T-cell (primary cell): ENCODE measurements around the gene DSCAML1. TPM values are rescaled to one million over a fixed set of nuclear protein-coding genes. Genes with fewer than 3 reads are reported as not detected.
"Not testable (repeated sequence)": the region's sequence is repeated elsewhere in the genome, so short reads cannot be mapped to it uniquely, and the experiment has no call there.

ENCODE experiments used
- ATAC-seq, 4 experiments: fragments of 200-7000 bp in 3 of 4; fragments of 150-1000 bp in 1 of 4; cut with Tn5 transposase; replicated peaks in 1 of 4; 1 replicate in 3 of 4; 2 replicates in 1 of 4; pipeline ENCODE4 v1.10.0; 2021; ENCODE audit warnings: moderate library complexity in 3 of 4, mild to moderate bottlenecking in 2 of 4, moderate number of reproducible peaks in 1 of 4
- CTCF ChIA-PET, 2 donors: fragments of 300-600 bp; sonication (Branson Sonifier 250); formaldehyde crosslinking; loops; one replicate each; lab custom pipeline; 2022; ENCODE audit warnings: antibody characterized with exemption in 2 of 2; lab: Charles Lee
- POLR2A ChIA-PET, 2 donors: fragments of 300-600 bp; sonication (Branson Sonifier 250); formaldehyde crosslinking; loops; one replicate each; lab custom pipeline; 2022; ENCODE audit warnings: antibody characterized with exemption in 2 of 2; lab: Charles Lee
- DNase-seq, 35 experiments: peaks; one replicate each; pipeline versions ENCODE4 v3.0.0 to v3.0.0-alpha.2; 2013 to 2023
- H3K27ac ChIP-seq: one replicate; pipeline ENCODE4 v1.5.1; 2013; ENCODE audit warnings: low read length
- H3K27me3 ChIP-seq, 2 experiments: replicated peaks in 1 of 2; 1 replicate in 1 of 2; 2 replicates in 1 of 2; pipeline versions ENCODE4 v1.6.1 to v1.7.0; 2013; ENCODE audit warnings: low read length in 1 of 2, mixed read lengths in 1 of 2; ENCODE audit not compliant: control insufficient read depth in 2 of 2, insufficient read depth in 2 of 2; ENCODE audit errors: extremely low read depth in 1 of 2
- H3K36me3 ChIP-seq, 2 donors: 1 replicate in 1 of 2; 2 replicates in 1 of 2; pipeline versions ENCODE4 v1.6.1 to v1.7.0; 2013; ENCODE audit warnings: low read length in 1 of 2; ENCODE audit not compliant: control insufficient read depth in 2 of 2, insufficient read depth in 1 of 2; ENCODE audit errors: extremely low read depth in 1 of 2
- H3K4me1 ChIP-seq, 2 experiments: 1 replicate in 1 of 2; 2 replicates in 1 of 2; pipeline versions ENCODE4 v1.6.1 to v1.7.0; 2013; ENCODE audit warnings: low read length in 2 of 2, mixed read lengths in 1 of 2; ENCODE audit not compliant: insufficient read depth in 2 of 2, control insufficient read depth in 1 of 2; ENCODE audit errors: extremely low read depth in 1 of 2
- H3K4me3 ChIP-seq, 2 donors: 1 replicate in 1 of 2; 2 replicates in 1 of 2; pipeline versions ENCODE4 v1.5.1 to v1.7.0; 2013; ENCODE audit warnings: mild to moderate bottlenecking in 2 of 2, low read length in 1 of 2, moderate library complexity in 1 of 2; ENCODE audit not compliant: control insufficient read depth in 1 of 2; ENCODE audit errors: extremely low read depth in 1 of 2
- H3K9me3 ChIP-seq: 2 replicates; pipeline ENCODE4 v1.7.0; 2013
- H3K27ac Mint-ChIP-seq, 2 donors: one replicate each; pipeline ENCODE4 v1.8.0; 2020 to 2021; ENCODE audit warnings: mild to moderate bottlenecking in 2 of 2, mixed read lengths in 2 of 2
- H3K27me3 Mint-ChIP-seq, 2 donors: one replicate each; pipeline ENCODE4 v1.8.0; 2021 to 2022; ENCODE audit warnings: mixed read lengths in 2 of 2
- H3K36me3 Mint-ChIP-seq: one replicate; pipeline ENCODE4 v1.8.0; 2021; ENCODE audit warnings: mixed read lengths
- H3K4me1 Mint-ChIP-seq, 3 donors: one replicate each; pipeline ENCODE4 v1.8.0; 2020 to 2022; ENCODE audit warnings: mixed read lengths in 3 of 3, mild to moderate bottlenecking in 1 of 3
- H3K4me3 Mint-ChIP-seq, 3 donors: one replicate each; pipeline ENCODE4 v1.8.0; 2020 to 2022; ENCODE audit warnings: mild to moderate bottlenecking in 3 of 3, mixed read lengths in 3 of 3, moderate library complexity in 3 of 3
- H3K9me3 Mint-ChIP-seq, 3 donors: one replicate each; pipeline ENCODE4 v1.8.0; 2020 to 2022; ENCODE audit warnings: mixed read lengths in 3 of 3
- WGBS: methylation state at CpG from one replicate; pipeline ENCODE4 v1.1.5; 2013; ENCODE audit warnings: missing lambda C conversion rate; ENCODE audit not compliant: insufficient coverage; 5-methylcytosine and 5-hydroxymethylcytosine counted together
- total RNA-seq, 35 experiments: library from RNA in 6 of 35; stranded (reverse) in 6 of 35; fragments of 120-200 nt in 1 of 35; gene quantifications; one replicate each; pipeline versions ENCODE4 v1.2.1 to v1.2.4 and lab custom pipeline; 2013 to 2026

DSCAML1 gene
- total RNA-seq, 5 donors from 2014 or later (not counting 1 experiment from before 2014, with no cell fraction given), result 0.15 to 2.4 (median 0.96) TPM

GRCh38 chr11:117408356-117408755 is 388.7 kb downstream of the DSCAML1 start:
- Histone ChIP-seq H3K27ac (no peak overlapping the region), H3K9me3 (no peaks in the 10 kb centered on the region), H3K4me3 (no peak overlapping the region), H3K36me3 (peaks cover 21 to 25% of the 10 kb centered on the region in 2 donors), H3K4me1 (no peaks in the 10 kb centered on the region), H3K27me3 (no peaks in the 10 kb centered on the region)
- H3K36me3 Mint-ChIP-seq, result peaks cover 79% of the 10 kb centered on the region
- H3K27ac Mint-ChIP-seq, result no peak overlapping the region
- ATAC-seq (no peak), DNase-seq (no peak)
- ChIA-PET POLR2A (no interaction called here), CTCF (no interaction called here)
- no peaks in the 10 kb centered on the region for H3K4me1 Mint-ChIP-seq
- H3K27me3 Mint-ChIP-seq, result no peaks in the 10 kb centered on the region
- WGBS, result no CpG with 5 or more reads among the region's 3 CpGs
- H3K9me3 Mint-ChIP-seq, result peaks cover 6 to 12% (median 9%) of the 10 kb centered on the region in 3 donors
- no peak overlapping the region for H3K4me3 Mint-ChIP-seq

- CTCF ChIA-PET, result no interaction called here
- H3K36me3 ChIP-seq, result peaks cover 21 to 25% of the 10 kb centered on the region in 2 donors
- WGBS, result 100% methylated on average over 3 of the region's 6 CpGs
- Mint-ChIP-seq H3K4me3 (no peak overlapping the region), H3K4me1 (peaks cover 0 to 7% (median 0%) of the 10 kb centered on the region in 3 donors), H3K27me3 (no peaks in the 10 kb centered on the region), H3K9me3 (peaks cover 9 to 13% (median 12%) of the 10 kb centered on the region in 3 donors), H3K27ac (no peak overlapping the region), H3K36me3 (peaks cover 84% of the 10 kb centered on the region)
- no peak for ATAC-seq
- no peaks in the 10 kb centered on the region for H3K9me3 ChIP-seq
- no peaks in the 10 kb centered on the region for H3K4me1 ChIP-seq
- no peak overlapping the region for H3K4me3 ChIP-seq
- POLR2A ChIA-PET, result no interaction called here
- no peaks in the 10 kb centered on the region for H3K27me3 ChIP-seq
- no peak for DNase-seq
- H3K27ac ChIP-seq, result no peak overlapping the region
These were observed 390.0 kb downstream of the DSCAML1 start for GRCh38 chr11:117407016-117407415.

- H3K4me3 ChIP-seq, DNase-seq, ATAC-seq, H3K27me3 Mint-ChIP-seq, H3K27me3 ChIP-seq, H3K4me1 ChIP-seq, H3K4me1 Mint-ChIP-seq, H3K27ac Mint-ChIP-seq, POLR2A ChIA-PET, CTCF ChIA-PET, H3K9me3 ChIP-seq, H3K27ac ChIP-seq, H3K4me3 Mint-ChIP-seq: not testable (repeated sequence)
- H3K36me3 ChIP-seq, result peaks cover 18 to 25% of the 10 kb centered on the region in 2 donors
- peaks cover 85% of the 10 kb centered on the region for H3K36me3 Mint-ChIP-seq
- H3K9me3 Mint-ChIP-seq, result peaks cover 9 to 13% (median 12%) of the 10 kb centered on the region in 3 donors
- no CpG with 5 or more reads among the region's 2 CpGs for WGBS
These were observed 391.1 kb downstream of the DSCAML1 start for GRCh38 chr11:117405898-117406297.

GRCh38 chr11:117399100-117399840 is 397.7 kb downstream of the DSCAML1 start:
- DNase-seq, H3K27me3 Mint-ChIP-seq, H3K9me3 ChIP-seq, H3K27ac Mint-ChIP-seq, H3K27ac ChIP-seq, H3K4me3 ChIP-seq, H3K27me3 ChIP-seq, ATAC-seq, H3K9me3 Mint-ChIP-seq, CTCF ChIA-PET, H3K4me3 Mint-ChIP-seq, H3K4me1 ChIP-seq, POLR2A ChIA-PET: not testable (repeated sequence)
- H3K36me3 Mint-ChIP-seq, result peaks cover 91% of the 10 kb centered on the region
- H3K36me3 ChIP-seq, result peaks cover 22 to 35% of the 10 kb centered on the region in 2 donors
- peaks cover 0 to 14% (median 9%) of the 10 kb centered on the region in 3 donors for H3K4me1 Mint-ChIP-seq
- WGBS, result no CpG with 5 or more reads among the region's 2 CpGs

GRCh38 chr11:117398618-117399017 is 398.4 kb downstream of the DSCAML1 start:
- H3K27me3 ChIP-seq, H3K9me3 Mint-ChIP-seq, POLR2A ChIA-PET, H3K27ac Mint-ChIP-seq, H3K4me3 ChIP-seq, H3K4me1 ChIP-seq, ATAC-seq, H3K27ac ChIP-seq, CTCF ChIA-PET, H3K4me3 Mint-ChIP-seq, H3K9me3 ChIP-seq, H3K27me3 Mint-ChIP-seq, DNase-seq: not testable (repeated sequence)
- Mint-ChIP-seq H3K4me1 (peaks cover 0 to 14% (median 9%) of the 10 kb centered on the region in 3 donors), H3K36me3 (peaks cover 89% of the 10 kb centered on the region)
- WGBS, result 100% methylated on average over 1 of the region's 2 CpGs
- peaks cover 28 to 42% of the 10 kb centered on the region in 2 donors for H3K36me3 ChIP-seq

GRCh38 chr11:117396970-117397369 is 400.0 kb downstream of the DSCAML1 start:
- Histone ChIP-seq H3K27ac (no peak overlapping the region), H3K9me3 (no peaks in the 10 kb centered on the region), H3K27me3 (no peaks in the 10 kb centered on the region), H3K4me1 (no peaks in the 10 kb centered on the region), H3K36me3 (peaks cover 28 to 58% of the 10 kb centered on the region in 2 donors), H3K4me3 (no peak overlapping the region)
- peaks cover 0 to 9% (median 6%) of the 10 kb centered on the region in 3 donors for H3K4me1 Mint-ChIP-seq
- ChIA-PET POLR2A (no interaction called here), CTCF (no interaction called here)
- no peaks in the 10 kb centered on the region for H3K27me3 Mint-ChIP-seq
- H3K36me3 Mint-ChIP-seq, result peaks cover 90% of the 10 kb centered on the region
- H3K4me3 Mint-ChIP-seq, result no peak overlapping the region
- H3K27ac Mint-ChIP-seq, result no peak overlapping the region
- WGBS, result 98% methylated on average over 4 of the region's 8 CpGs
- H3K9me3 Mint-ChIP-seq, result peaks cover 0 to 7% (median 2%) of the 10 kb centered on the region in 3 donors
- no peak for ATAC-seq
- no peak for DNase-seq
